Gastrocnemius medialis (tissue), 4 donors: Measurements from ENCODE around the gene ARHGAP15.

ENCODE experiments used
- CTCF ChIP-seq, 5 experiments: fragments of 450-650 bp in 3 of 5; fragments of 200-600 bp in 2 of 5; sonication (generic) in 2 of 5; IDR thresholded peaks in 4 of 5; conservative IDR thresholded peaks in 1 of 5; 1 replicate in 4 of 5; 2 replicates in 1 of 5; pipeline ENCODE4 v1.5.1; 2016 to 2019; ENCODE audit warnings: antibody characterized with exemption in 5 of 5, mild to moderate bottlenecking in 3 of 5, moderate library complexity in 3 of 5
- POLR2A ChIP-seq, 2 donors: fragments of 450-650 bp; IDR thresholded peaks; one replicate each; pipeline ENCODE4 v1.6.1; 2017; ENCODE audit warnings: antibody characterized with exemption in 2 of 2, mild to moderate bottlenecking in 2 of 2, moderate library complexity in 2 of 2

GRCh38 chr2:143204062-143204461 is 74.8 kb downstream of the ARHGAP15 start:
- TF ChIP-seq CTCF (IDR thresholded peaks at IDR 0.05 in 4 of 5, conservative IDR thresholded peaks at IDR 0.05 in 1 of 5): no peak
- TF ChIP-seq POLR2A (IDR thresholded peaks at IDR 0.05): no peak
